Measurements from ENCODE around the gene ACLY. TPM values are rescaled to one million over a fixed set of nuclear protein-coding genes. Genes with fewer than 3 reads are reported as not detected.

The ACLY gene
- polyA plus RNA-seq, 1 donor (not counting 4 experiments of a cell fraction or from before 2014, with no cell fraction given), result 363 TPM

DNA sequence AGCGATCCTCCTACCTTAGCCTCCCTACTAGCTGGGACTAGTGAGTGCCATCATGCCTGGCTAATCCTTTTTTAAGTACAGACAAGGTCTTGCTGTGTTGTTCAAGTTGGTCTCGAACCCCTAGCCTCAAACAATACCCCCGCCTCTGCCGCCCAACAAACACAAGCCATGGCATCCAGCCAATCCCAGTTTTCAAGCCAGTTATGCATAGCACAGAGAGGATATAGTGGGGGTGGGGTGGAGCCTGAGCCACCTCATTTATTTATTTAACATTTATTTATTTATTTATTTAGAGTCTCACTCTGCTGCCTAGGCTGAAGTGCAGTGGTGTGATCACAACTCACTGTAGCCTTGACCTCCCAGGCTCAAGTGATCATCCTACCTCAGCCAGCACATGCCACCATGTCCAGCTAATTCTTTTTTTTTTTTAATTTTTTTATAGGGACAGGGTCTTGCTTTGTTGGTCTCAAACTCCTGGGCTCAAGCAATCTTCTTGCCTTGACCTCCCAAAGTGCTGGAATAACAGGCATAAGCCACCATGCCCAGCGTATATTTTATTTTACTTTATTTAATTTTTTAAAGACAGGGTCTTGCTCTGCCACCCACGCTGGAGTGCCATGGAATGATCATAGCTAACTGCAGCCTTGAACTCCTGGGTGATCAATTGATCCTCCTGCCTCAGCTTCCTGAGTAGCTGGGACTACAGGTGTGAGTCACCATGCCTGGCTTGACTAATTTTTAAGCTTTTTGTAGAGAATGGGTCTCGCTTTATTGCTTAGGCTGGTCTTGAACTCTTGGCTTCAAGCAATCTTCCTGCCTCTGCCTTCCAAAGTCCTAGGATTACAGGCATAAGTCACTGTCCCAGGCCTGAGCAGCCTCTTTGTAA lies 27.4 kb downstream of the ACLY start:
- no peaks in the 10 kb centered on the region for H3K9me1 ChIP-seq (ENCODE audit: control insufficient read depth, extremely low read depth, insufficient read depth, low read length)
- H3K9me3 ChIP-seq (ENCODE audit: control insufficient read depth, low read depth, low read length), result no peaks in the 10 kb centered on the region
- H4K20me1 ChIP-seq (ENCODE audit: control insufficient read depth, extremely low read depth, insufficient read depth, low read length), result peaks cover 10% of the 10 kb centered on the region
- DNase-seq (ENCODE audit: low read depth, low spot score) (no peak), FAIRE-seq (no peak)
- no peaks in the 10 kb centered on the region for H3K4me1 ChIP-seq (ENCODE audit: control insufficient read depth, extremely low read depth, insufficient read depth, low read length)
- no peaks in the 10 kb centered on the region for H3K27me3 ChIP-seq (ENCODE audit: control insufficient read depth, extremely low read depth, insufficient read depth, low read length)
- dilution Hi-C loops (cut with MboI; ENCODE audit: extremely low pct_ligation_motif_present, low sequenced_read_pairs), result no loop called here
- H2AFZ ChIP-seq (ENCODE audit: control insufficient read depth, low read length), result no peak overlapping the region
- H3K9ac ChIP-seq (ENCODE audit: control insufficient read depth, extremely low read depth, insufficient read depth, low read length), result no peak overlapping the region
- TF ChIP-seq, protein P1, sequence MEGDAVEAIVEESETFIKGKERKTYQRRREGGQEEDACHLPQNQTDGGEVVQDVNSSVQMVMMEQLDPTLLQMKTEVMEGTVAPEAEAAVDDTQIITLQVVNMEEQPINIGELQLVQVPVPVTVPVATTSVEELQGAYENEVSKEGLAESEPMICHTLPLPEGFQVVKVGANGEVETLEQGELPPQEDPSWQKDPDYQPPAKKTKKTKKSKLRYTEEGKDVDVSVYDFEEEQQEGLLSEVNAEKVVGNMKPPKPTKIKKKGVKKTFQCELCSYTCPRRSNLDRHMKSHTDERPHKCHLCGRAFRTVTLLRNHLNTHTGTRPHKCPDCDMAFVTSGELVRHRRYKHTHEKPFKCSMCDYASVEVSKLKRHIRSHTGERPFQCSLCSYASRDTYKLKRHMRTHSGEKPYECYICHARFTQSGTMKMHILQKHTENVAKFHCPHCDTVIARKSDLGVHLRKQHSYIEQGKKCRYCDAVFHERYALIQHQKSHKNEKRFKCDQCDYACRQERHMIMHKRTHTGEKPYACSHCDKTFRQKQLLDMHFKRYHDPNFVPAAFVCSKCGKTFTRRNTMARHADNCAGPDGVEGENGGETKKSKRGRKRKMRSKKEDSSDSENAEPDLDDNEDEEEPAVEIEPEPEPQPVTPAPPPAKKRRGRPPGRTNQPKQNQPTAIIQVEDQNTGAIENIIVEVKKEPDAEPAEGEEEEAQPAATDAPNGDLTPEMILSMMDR (optimal IDR thresholded peaks at IDR 0.05 in 1 of 3, IDR thresholded peaks at IDR 0.05 in 1 of 3, conservative IDR thresholded peaks at IDR 0.05 in 1 of 3; ENCODE audit: extremely low read depth in 1 of 3, insufficient read depth in 2 of 3, low read length in 3 of 3), result no peak
- no peak for TF ChIP-seq EZH2 (IDR thresholded peaks at IDR 0.05; ENCODE audit: low read length)
- no peak overlapping the region for H3K27ac ChIP-seq (ENCODE audit: control insufficient read depth, insufficient read depth, low read length)
- H3K79me2 ChIP-seq (ENCODE audit: control insufficient read depth, insufficient read depth, low read length), result peaks cover 12% of the 10 kb centered on the region
- peaks cover 65 to 77% of the 10 kb centered on the region in 2 experiments for H3K36me3 ChIP-seq (ENCODE audit: control insufficient read depth in 2 of 2, extremely low read depth in 1 of 2, insufficient read depth in 2 of 2, low read length in 2 of 2)
- no peak overlapping the region for H3K4me3 ChIP-seq (ENCODE audit: control insufficient read depth in 2 of 3, extremely low read depth in 1 of 3, insufficient read depth in 2 of 3, low read depth in 1 of 3, low read length in 3 of 3)
- no peak overlapping the region for H3K4me2 ChIP-seq (ENCODE audit: control insufficient read depth, extremely low read depth, insufficient read depth, low read depth, low read length)

DNA sequence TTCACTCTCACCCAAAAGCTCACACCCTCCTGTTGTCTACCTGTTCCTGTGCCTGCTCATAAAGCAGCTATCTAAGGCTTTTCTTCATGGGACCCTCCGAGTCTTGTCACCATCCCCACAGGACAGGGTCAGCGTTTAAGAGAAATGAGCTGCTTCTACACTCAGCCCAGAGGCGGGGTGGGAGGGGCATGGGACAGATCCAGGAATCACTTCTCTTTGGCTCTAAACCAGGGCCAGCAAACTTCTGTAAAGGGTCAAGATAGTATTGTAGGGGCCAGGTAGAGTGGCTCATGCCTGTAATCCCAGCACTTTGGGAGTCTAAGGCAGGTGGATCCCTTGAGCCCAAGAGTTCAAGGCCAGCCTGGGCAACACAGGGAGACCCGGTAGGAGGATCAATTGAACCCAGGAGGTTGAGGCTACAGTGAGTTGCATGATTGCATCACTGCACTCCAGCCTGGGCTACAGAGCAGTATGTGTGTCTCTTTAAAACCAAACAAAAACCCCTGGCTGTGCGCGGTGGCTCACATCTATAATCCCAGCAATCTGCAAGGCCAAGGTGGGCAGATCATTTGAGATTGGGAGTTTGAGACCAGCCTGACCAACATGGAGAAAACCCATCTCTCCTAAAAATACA lies 30.3 kb downstream of the ACLY start:
- H2AFZ ChIP-seq (ENCODE audit: control insufficient read depth, low read length), result no peak overlapping the region
- H3K27ac ChIP-seq (ENCODE audit: control insufficient read depth, insufficient read depth, low read length), result no peak overlapping the region
- FAIRE-seq (no peak), DNase-seq (ENCODE audit: low read depth, low spot score) (no peak)
- H3K79me2 ChIP-seq (ENCODE audit: control insufficient read depth, insufficient read depth, low read length), result peaks cover 17% of the 10 kb centered on the region
- H3K9ac ChIP-seq (ENCODE audit: control insufficient read depth, extremely low read depth, insufficient read depth, low read length), result no peak overlapping the region
- H3K9me3 ChIP-seq (ENCODE audit: control insufficient read depth, low read depth, low read length), result no peaks in the 10 kb centered on the region
- dilution Hi-C loops (cut with MboI; ENCODE audit: extremely low pct_ligation_motif_present, low sequenced_read_pairs), result no loop called here
- TF ChIP-seq, protein P1 (optimal IDR thresholded peaks at IDR 0.05 in 1 of 3, IDR thresholded peaks at IDR 0.05 in 1 of 3, conservative IDR thresholded peaks at IDR 0.05 in 1 of 3; ENCODE audit: extremely low read depth in 1 of 3, insufficient read depth in 2 of 3, low read length in 3 of 3), result no peak
- TF ChIP-seq EZH2 (IDR thresholded peaks at IDR 0.05; ENCODE audit: low read length), result no peak
- no peak overlapping the region for H3K4me3 ChIP-seq (ENCODE audit: control insufficient read depth in 2 of 3, extremely low read depth in 1 of 3, insufficient read depth in 2 of 3, low read depth in 1 of 3, low read length in 3 of 3)
- no peaks in the 10 kb centered on the region for H3K4me1 ChIP-seq (ENCODE audit: control insufficient read depth, extremely low read depth, insufficient read depth, low read length)
- no peaks in the 10 kb centered on the region for H3K9me1 ChIP-seq (ENCODE audit: control insufficient read depth, extremely low read depth, insufficient read depth, low read length)
- peaks cover 66 to 80% of the 10 kb centered on the region in 2 experiments for H3K36me3 ChIP-seq (ENCODE audit: control insufficient read depth in 2 of 2, extremely low read depth in 1 of 2, insufficient read depth in 2 of 2, low read length in 2 of 2)
- no peaks in the 10 kb centered on the region for H3K27me3 ChIP-seq (ENCODE audit: control insufficient read depth, extremely low read depth, insufficient read depth, low read length)
- no peak overlapping the region for H3K4me2 ChIP-seq (ENCODE audit: control insufficient read depth, extremely low read depth, insufficient read depth, low read depth, low read length)
- peaks cover 9% of the 10 kb centered on the region for H4K20me1 ChIP-seq (ENCODE audit: control insufficient read depth, extremely low read depth, insufficient read depth, low read length)
